Choroid plexus epithelial cell (primary cell): ENCODE data around the gene RC3H2.
A peak's percentile ranks its signal among the peaks of the same experiment; 100 is the strongest.

Experiments
- DNase-seq: peaks from one replicate; pipeline ENCODE4 v3.0.0-alpha.2; 2010; ENCODE audit warnings: low read depth
- H3K4me3 ChIP-seq: 2 replicates; pipeline ENCODE4 v1.5.1; 2011; ENCODE audit warnings: low read depth, mild to moderate bottlenecking, control low read depth, low read length, moderate library complexity
- TF ChIP-seq, protein P1 (sequence below): conservative IDR thresholded peaks from 2 replicates; pipeline ENCODE4 v1.5.1; 2011; ENCODE audit warnings: low read depth, mild to moderate bottlenecking, control low read depth, inconsistent platforms, low read length, moderate library complexity

Gene RC3H2

DNA sequence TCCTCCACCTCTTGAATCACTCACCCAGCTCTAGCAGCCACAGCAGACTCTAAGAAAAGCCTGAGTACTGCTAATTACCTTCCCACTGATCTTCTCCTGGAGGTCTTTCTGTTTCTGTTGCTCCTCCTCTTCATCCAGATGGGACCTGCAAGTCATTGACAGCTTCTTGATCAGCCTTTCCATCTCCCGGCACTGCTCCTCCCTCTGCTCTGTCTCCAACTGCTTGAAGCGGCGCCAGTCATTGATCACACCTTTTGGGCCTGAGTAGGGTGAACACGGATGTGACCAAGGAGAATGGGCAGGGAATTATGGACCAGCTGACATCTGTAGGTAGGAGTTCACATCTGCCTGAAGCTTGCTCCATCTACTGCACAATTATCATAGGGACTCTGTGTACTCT is 82.2 kb downstream of the RC3H2 start:
- no peak for DNase-seq
- TF ChIP-seq, protein P1, sequence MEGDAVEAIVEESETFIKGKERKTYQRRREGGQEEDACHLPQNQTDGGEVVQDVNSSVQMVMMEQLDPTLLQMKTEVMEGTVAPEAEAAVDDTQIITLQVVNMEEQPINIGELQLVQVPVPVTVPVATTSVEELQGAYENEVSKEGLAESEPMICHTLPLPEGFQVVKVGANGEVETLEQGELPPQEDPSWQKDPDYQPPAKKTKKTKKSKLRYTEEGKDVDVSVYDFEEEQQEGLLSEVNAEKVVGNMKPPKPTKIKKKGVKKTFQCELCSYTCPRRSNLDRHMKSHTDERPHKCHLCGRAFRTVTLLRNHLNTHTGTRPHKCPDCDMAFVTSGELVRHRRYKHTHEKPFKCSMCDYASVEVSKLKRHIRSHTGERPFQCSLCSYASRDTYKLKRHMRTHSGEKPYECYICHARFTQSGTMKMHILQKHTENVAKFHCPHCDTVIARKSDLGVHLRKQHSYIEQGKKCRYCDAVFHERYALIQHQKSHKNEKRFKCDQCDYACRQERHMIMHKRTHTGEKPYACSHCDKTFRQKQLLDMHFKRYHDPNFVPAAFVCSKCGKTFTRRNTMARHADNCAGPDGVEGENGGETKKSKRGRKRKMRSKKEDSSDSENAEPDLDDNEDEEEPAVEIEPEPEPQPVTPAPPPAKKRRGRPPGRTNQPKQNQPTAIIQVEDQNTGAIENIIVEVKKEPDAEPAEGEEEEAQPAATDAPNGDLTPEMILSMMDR = no peak
- H3K4me3 ChIP-seq = no peak overlapping the region

DNA sequence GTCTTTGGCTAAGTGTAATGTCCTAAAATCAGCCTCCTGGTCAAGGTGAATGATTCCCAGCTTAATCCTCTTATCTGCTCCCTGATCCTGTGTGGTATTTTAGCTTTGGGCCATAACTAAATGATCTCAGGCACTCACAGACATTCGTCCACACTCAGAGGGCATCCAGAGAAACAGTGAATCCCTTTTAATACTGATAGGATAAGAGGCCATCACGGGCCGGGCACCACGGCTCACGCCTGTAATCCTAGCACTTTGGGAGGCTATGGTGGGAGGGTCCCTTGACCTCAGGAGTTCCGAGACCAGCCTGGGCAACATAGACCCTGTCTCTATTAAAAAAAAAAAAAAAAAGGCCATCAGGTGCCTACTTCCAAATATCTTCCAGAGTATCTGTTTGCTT is 83.1 kb downstream of the RC3H2 start:
- no peak overlapping the region for H3K4me3 ChIP-seq
- no peak for DNase-seq
- TF ChIP-seq, protein P1 = no peak

DNA sequence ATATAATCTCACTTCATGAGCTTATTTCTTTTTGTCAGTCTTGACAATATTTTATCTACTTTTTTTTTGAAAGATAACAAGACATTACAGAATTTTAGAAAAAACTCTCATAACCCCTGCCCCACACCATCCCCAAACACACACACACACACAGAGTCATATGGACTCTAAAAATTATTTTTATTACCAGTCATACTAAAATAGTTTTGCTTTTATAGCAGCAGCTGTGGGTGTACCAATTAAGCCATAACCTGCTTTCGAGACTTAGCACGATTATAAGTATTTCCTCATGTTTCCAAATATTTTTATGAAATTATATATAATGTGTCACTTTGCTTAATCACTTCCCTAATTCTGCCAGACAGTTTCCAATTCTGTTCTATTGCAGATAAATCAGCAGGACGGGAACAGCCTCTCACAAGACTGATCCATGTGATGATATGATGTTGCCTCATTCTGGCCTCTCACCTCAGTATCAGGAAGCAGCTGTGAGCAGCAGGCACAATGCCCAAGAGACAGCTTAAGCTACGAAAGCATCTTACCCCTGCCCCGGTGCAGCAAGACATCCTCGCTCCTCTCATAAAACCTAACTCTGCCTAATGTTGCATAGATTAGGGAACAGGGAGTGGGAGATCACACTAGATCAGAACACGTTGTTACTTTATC is 83.7 kb downstream of the RC3H2 start:
- DNase-seq = peak; percentile 90
- TF ChIP-seq, protein P1 = no peak
- H3K4me3 ChIP-seq = no peak overlapping the region

DNA sequence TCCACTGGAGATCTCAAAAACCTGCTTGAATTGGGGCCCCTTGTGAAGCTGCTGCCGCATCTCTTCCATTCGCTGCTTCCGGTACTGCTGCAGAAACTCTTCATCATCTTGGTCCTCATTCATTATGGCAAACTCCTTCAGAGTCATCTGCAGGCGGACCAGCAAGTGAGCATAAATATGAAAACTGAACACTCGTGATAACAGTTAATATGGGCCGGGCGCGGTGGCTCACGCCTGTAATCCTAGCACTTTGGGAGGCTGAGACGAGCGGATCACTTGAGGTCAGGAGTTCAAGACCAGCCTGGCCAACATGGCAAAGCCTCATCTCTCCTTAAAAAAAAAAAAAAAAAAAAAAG is 84.7 kb downstream of the RC3H2 start:
- TF ChIP-seq, protein P1 = no peak
- no peak overlapping the region for H3K4me3 ChIP-seq
- no peak for DNase-seq

DNA sequence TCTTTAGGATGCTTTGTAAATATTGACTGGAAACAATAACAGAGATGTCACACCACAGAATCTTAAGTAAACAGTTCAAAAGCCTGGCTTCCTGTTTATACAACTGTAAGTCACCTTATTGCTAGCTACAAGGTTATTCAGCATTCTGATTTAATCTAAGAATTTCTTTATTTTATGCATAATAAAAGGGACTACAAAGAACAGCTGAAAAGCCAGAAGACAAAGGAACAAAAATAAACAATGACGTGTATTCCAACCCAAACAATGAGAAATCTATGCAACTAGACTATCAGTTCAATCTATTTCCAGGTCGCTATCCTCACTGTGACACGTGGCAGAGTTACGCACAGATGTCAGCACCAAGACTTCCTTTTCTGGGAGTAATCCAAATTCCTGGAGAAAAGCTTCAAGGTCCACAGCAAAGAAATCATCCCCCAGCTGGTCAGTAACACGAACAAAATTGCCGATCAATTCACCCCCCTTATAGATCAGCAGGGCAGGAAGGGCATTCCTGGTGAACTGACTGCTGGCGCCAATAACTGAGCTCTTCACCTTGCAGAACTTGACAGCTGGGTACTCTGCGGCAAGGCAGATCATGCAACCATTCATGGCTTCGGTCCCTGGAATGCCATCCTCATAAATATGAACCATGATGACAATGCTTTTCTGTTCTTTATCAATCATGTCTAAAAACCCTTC is 85.2 kb downstream of the RC3H2 start:
- peak; percentile 63 for DNase-seq
- H3K4me3 ChIP-seq = no peak overlapping the region
- TF ChIP-seq, protein P1 = no peak

DNA sequence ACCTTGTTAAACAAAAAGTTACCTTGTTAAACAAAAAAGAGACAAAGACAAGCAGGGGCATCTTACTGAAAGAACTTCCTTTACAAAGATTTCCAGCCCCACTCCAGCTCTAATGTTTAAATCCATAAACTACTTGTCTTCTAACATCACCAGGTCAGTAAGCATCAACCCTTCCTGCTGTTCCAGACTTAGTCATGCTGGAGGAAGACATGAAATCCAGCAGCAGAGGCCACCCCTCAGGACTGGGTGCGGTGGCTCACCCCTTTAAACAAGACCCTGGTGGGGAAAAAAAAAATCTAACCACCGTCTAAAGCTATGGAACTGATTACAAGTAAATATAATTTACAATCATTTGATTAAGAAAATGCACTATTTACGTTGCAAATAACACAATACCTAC is 85.8 kb downstream of the RC3H2 start:
- TF ChIP-seq, protein P1 = no peak
- peak; percentile 79 for DNase-seq
- H3K4me3 ChIP-seq = no peak overlapping the region

DNA sequence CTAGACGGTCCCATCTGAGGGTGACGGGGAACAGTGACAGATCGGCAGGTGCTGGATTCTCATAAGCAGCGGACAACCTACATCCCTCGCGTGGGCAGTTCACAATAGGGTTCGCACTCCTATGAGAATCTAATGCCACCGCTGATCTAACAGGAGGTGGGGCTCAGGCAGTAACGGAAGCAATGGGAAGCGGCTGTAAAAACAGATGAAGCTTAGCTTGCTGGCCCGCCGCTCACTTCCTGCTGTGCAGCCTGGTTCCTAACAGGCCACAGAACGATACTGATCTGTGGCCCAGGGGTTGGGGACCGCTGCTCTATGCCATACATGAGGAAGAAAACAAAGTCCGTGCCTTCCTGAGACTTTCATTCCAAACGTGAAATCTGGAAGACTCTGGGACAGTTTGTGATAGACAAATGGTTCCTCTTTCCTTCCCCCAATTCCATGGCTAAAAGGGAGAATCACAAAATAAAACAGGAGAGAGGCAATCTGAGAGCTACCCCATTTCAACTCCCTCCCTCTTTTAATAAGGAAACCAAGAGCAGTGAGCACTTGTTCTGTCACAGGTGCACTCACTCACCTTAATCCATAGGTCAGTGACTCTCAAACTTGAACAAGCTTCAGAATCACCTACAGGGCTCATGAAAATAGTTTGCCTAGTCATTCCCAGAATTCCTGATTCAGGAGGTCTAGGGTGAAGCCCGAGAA is 88.8 kb downstream of the RC3H2 start:
- H3K4me3 ChIP-seq = peak overlapping the region; percentile 17
- peak; percentile 67 for DNase-seq
- TF ChIP-seq, protein P1 = peak; percentile 7
